Measurements from ENCODE around the gene MIOX. TPM values are rescaled to one million over a fixed set of nuclear protein-coding genes. Genes with fewer than 3 reads are reported as not detected.

The MIOX gene
- total RNA-seq, 4 donors from 2014 or later = not detected

DNA sequence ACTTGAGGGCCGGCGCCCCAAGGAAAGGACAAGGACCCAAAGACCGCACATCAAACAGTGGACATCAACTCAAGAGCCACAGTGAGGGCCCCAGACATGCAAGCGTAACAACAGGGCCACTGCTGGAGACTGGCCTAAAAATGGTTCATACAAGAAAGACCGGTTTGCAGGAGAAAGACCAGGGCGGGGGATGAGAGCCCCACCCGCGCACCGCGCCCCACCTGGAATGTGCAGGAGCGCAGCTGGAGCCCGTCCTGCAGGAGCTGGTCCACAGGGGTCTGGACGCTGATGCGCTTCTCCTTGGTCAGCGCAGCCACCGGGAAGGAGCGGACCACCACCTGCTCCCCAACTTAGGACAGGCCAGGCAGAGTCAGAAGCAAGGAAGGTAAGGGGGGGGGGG is 25.7 kb upstream of the MIOX start:
- 37 to 76% methylated on average over 12 to 15 of the region's 17 CpGs for WGBS, 2 donors
- Histone ChIP-seq H3K4me1 (peaks cover 13 to 33% (median 14%) of the 10 kb centered on the region in 3 donors), H3K4me3 (no peak overlapping the region), H3K9me3 (no peaks in the 10 kb centered on the region), H3K27me3 (no peaks in the 10 kb centered on the region), H3K36me3 (peaks cover 79 to 100% (median 90%) of the 10 kb centered on the region in 3 donors), H3K27ac (peak overlapping the region; percentile 52 to 81 (median 74))
- intact Hi-C loops (cut with DNase I) = no loop called here
- TF ChIP-seq POLR2A (IDR thresholded peaks at IDR 0.05) (no peak), CTCF (IDR thresholded peaks at IDR 0.05) (no peak)
- DNase-seq = no peak

- Histone ChIP-seq H3K36me3 (peaks cover 79 to 100% (median 90%) of the 10 kb centered on the region in 3 donors), H3K4me3 (no peak overlapping the region), H3K9me3 (no peaks in the 10 kb centered on the region), H3K27me3 (no peaks in the 10 kb centered on the region), H3K27ac (peak overlapping the region in 3 of 4 donors; percentile 73 to 81 (median 74)), H3K4me1 (peaks cover 13 to 33% (median 14%) of the 10 kb centered on the region in 3 donors)
- TF ChIP-seq CTCF (IDR thresholded peaks at IDR 0.05) = no peak
- no peak for TF ChIP-seq POLR2A (IDR thresholded peaks at IDR 0.05)
- 77 to 100% methylated on average over 3 of the region's 26 CpGs for WGBS, 2 donors
- no peak for DNase-seq
- intact Hi-C loops (cut with DNase I) = no loop called here
Observed at GRCh38 chr22:50461536-50461935, 25.1 kb upstream of the MIOX start.

- no peak for DNase-seq
- peaks cover 82 to 100% (median 91%) of the 10 kb centered on the region in 3 donors for H3K36me3 ChIP-seq
- H3K9me3 ChIP-seq = no peaks in the 10 kb centered on the region
Observed at GRCh38 chr22:50461979-50462540, 24.6 kb upstream of the MIOX start.

GRCh38 chr22:50463188-50463900 is 23.3 kb upstream of the MIOX start:
- Histone ChIP-seq H3K27ac (no peak overlapping the region), H3K9me3 (no peaks in the 10 kb centered on the region), H3K4me1 (peaks cover 13 to 38% (median 14%) of the 10 kb centered on the region in 3 donors), H3K27me3 (no peaks in the 10 kb centered on the region), H3K4me3 (no peak overlapping the region), H3K36me3 (peaks cover 86 to 100% (median 95%) of the 10 kb centered on the region in 3 donors)
- DNase-seq = no peak
- intact Hi-C loops (cut with DNase I) = no loop called here
- TF ChIP-seq POLR2A (IDR thresholded peaks at IDR 0.05) (no peak), CTCF (IDR thresholded peaks at IDR 0.05) (no peak)
- WGBS, 2 donors = 86 to 88% methylated on average over 12 to 22 of the region's 28 CpGs

More at GRCh38 chr22:50461979-50462540, 24.6 kb upstream of the MIOX start:
- intact Hi-C loops (cut with DNase I) = no loop called here
- Histone ChIP-seq H3K27ac (peak overlapping the region in 2 of 4 donors; percentile 73 to 81), H3K27me3 (no peaks in the 10 kb centered on the region), H3K4me1 (peaks cover 13 to 33% (median 14%) of the 10 kb centered on the region in 3 donors), H3K4me3 (no peak overlapping the region)
- 89 to 96% methylated on average over 6 to 11 of the region's 30 CpGs for WGBS, 2 donors
- TF ChIP-seq CTCF (IDR thresholded peaks at IDR 0.05) (no peak), POLR2A (IDR thresholded peaks at IDR 0.05) (no peak)

- H3K36me3 ChIP-seq = peaks cover 75 to 92% (median 84%) of the 10 kb centered on the region in 3 donors
- DNase-seq = no peak
Observed at GRCh38 chr22:50464451-50464850, 22.2 kb upstream of the MIOX start.

More at GRCh38 chr22:50464451-50464850, 22.2 kb upstream of the MIOX start:
- 85 to 87% methylated on average over 3 to 11 of the region's 24 CpGs for WGBS, 2 donors
- no peaks in the 10 kb centered on the region for H3K9me3 ChIP-seq
- peaks cover 16 to 47% (median 19%) of the 10 kb centered on the region in 3 donors for H3K4me1 ChIP-seq
- H3K27me3 ChIP-seq = no peaks in the 10 kb centered on the region
- TF ChIP-seq CTCF (IDR thresholded peaks at IDR 0.05) (no peak), POLR2A (IDR thresholded peaks at IDR 0.05) (no peak)
- H3K4me3 ChIP-seq = no peak overlapping the region
- intact Hi-C loops (cut with DNase I) = no loop called here
- H3K27ac ChIP-seq = no peak overlapping the region
